CD4-positive, alpha-beta T cell treated with Interleukin-2 at 100 ng/mL for 4 hours (primary cell): ENCODE results near the gene KRT24.

ENCODE experiments used
- DNase-seq: peaks from one replicate; pipeline ENCODE4 v3.0.0-alpha.2; 2020; ENCODE audit warnings: low spot score

Gene KRT24

DNA sequence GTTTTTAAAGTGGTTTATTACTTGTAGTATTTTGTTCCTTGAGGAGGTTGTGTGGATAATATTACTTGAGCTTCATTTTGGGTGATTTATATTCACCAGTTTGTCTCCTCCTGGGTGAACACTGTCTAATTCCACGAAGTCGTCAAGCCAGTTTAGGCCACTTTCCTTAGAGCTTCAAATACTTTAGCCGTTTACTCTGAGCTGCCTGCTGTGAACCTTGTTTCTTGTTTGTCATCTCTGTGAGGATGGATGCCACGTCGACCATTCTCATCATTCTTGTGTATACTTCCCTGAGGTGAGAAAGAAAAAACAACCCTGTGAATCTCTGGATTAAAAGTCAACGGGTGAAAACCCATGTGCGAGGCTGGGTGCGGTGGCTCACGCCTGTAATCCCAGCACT is 9.0 kb downstream of the KRT24 start:
- no peak for DNase-seq

GRCh38 chr17:40687106-40687505 is 16.4 kb downstream of the KRT24 start:
- DNase-seq: no peak

DNA sequence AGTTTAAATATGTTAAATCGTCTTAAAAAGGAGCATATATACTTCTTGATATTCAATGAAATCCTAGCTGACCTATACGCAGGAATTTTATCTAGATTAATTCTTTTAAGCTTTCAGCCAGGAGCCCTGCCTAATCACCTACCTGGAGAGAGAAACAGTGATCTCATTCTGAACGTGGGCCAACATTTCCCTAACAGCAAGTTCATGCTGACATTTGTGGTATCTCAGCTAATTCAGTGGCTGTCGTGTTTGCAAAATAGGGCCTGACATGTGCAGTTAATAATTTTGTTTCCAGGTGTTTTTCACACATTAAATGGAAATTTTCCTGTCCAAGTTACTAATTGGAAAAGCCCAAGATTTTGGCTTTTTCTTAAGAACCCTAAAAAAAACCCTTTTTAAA is 17.4 kb downstream of the KRT24 start:
- no peak for DNase-seq

GRCh38 chr17:40680998-40681397 is 22.6 kb downstream of the KRT24 start:
- no peak for DNase-seq

DNA sequence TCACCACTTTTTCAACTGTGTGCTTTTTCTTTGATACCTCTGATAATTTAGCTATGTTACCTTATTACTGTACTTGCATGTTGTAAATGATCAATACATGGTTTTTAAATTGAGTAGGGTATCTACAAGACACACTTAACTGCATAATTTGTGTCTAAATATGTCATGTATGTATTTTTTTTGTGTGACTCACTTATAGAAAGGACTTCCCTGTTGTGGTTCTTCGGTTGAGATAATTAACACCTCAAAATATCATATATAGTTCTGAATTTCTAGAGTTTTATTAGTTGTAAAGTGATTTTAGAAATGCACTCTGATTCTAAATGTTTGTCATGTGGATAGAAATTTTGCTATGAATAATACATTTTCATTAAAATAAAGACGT is 24.0 kb downstream of the KRT24 start:
- no peak for DNase-seq

- no peak for DNase-seq
Observed at GRCh38 chr17:40678902-40679522, 24.5 kb downstream of the KRT24 start.

DNA sequence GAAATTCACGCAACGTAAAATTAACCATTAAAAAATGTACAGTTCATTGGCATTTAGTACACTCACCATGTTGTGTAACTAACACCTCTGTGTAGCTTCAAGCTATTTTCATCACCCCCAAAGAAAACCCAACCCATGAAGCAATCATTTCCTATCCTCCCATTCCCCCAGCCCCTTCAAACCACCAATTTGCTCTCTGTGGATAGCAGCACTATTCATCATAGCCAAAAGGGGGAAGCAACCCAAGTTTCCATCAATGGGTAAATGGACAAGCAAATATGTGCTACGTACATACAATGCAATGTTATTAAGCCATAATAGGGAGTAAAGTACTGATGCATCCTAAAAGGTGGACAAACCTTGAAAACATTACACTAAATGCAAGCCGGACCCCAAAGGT is 27.6 kb downstream of the KRT24 start:
- no peak for DNase-seq

- DNase-seq: no peak
Observed at GRCh38 chr17:40672654-40673053, 30.9 kb downstream of the KRT24 start.

DNA sequence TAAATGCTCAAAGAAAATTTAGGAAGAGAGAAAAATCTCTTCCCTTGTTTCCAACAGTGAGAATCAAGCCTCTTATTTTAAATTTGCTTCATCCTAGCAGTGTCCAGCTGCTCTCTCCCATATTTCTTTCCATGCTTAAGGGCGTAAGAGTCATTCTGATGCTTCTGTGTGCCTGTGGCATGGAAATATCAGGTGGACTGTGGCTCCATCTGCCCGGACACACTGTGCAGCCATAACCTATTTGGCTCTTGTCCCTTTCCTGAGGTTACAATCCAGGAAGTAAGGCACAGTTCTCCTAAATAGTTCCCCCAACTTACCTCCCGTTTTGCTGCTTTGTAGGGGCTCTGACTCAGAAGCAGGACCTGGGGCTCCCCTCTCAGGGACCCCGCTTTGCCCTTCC is 32.3 kb downstream of the KRT24 start:
- no peak for DNase-seq

GRCh38 chr17:40666331-40666730 is 37.2 kb downstream of the KRT24 start:
- DNase-seq: no peak

- no peak for DNase-seq
Observed at GRCh38 chr17:40664582-40665333, 38.8 kb downstream of the KRT24 start, which contains the start of gene KRT222. Gene KRT222 (minus strand): TSS chr17:40665177. CDS start chr17:40665099, 78 bp downstream.

DNA sequence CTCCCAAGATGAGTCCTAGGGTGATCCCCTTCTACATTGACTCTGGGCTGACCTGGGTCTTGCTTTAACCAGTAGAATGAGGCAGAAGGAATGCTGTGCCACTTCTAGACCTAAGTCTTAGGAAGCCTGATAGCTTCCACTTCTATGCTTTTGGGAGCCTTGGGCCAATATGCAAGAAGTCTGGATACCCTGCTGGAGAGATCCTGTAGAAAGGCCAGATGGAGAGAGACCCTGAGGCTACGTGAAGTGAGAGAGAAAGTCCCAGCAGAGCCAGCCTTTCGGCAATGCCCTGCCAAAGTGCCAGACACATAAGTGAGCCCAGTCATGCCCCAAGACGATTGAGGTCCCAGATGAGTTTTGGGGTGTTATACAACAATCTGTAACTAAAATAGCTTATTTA is 40.3 kb downstream of the KRT24 start:
- DNase-seq: no peak

DNA sequence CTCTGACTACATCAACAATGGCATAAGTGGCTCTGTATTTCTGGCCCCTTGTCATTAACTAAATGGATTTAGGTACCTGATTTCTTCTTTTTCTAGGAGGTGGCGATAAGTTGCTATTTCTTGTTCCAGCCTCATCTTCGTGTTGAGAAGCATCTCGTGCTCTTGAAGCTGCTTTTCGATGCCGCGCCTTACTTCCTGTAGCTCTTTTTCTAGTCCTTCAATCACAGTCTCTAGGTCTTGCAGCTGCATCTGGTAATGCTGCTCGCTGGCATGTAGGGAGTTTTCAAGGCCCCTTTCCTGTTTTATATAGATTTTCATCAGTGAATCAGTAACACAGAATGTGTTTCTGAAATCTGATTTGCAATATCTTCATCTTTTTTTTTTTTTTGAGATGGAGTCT is 43.6 kb downstream of the KRT24 start:
- DNase-seq: no peak

DNA sequence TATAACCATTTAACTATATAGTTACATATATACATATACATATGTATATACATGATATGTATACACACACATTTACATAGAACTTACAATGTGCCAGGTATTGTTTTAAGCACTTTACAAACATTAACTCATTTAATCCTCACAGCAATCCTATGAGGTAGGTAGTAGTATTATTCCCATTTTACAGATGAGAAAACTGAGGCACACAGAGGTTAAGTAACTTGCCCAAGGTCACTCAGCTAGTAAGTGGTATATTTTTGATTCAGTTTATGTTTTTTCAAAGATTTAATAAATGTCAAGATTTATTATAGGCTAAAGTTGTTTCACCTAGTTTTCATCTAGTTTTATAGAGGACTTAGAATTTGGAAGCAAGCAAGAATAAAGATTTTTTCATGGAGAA is 45.2 kb downstream of the KRT24 start:
- no peak for DNase-seq

DNA sequence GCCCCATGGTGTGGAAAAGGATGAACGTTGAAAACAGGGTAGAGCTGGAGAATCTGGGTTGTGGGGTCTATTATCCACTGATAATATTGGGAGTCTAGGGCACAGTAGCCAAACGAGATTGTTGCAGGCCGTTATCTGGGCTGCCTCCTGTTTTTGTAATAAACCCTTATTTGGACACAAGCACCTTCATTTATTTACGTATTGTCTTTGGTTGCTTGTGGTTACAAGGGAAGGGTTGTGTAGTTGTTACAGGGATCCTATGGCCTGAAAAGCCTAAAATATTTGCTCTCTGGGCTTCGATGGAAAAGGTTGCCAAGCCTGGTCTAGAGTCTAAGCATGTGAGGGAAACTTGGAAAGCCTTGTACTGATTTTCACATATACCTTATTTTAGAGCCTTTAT is 51.6 kb downstream of the KRT24 start:
- no peak for DNase-seq

DNA sequence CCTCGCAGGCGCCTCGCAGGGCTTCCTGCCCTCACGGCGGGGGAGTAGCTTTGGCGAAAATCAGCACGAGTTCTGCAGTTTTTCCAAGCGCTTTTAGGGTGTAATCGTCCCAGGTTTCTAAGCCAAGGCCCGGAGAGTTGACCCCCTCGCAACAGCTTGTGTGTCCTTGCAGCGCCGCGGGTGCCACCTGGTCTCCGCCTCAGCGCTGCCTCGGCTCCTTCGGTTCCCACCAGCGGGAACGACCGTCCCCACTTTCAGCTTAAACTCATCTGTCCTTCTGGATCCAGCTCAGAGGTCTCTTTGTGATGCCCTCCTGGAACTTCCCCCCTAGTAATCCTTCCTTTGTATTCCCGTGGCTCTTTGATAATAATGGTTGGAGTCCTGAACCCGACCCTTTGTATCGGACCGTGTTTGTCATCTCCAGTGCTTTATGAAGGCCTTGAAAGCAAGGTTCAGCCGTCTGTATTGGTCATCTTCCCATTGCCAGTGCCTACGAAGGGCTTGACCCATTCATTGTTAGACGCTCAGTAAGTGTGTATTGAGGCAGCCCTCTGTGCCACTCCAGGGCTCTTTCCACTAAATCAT is 55.1 kb downstream of the KRT24 start:
- no peak for DNase-seq
